Left forelimb (tissue), 1 donor: ENCODE results near the gene THADA.

Source experiments
- DNase-seq: peaks from one replicate; pipeline ENCODE4 v3.0.0-alpha.2; 2018; ENCODE audit warnings: low spot score

The THADA gene

GRCh38 chr2:43509886-43510285 is 86.0 kb downstream of the THADA start:
- DNase-seq = no peak

GRCh38 chr2:43508209-43508608 is 87.6 kb downstream of the THADA start:
- DNase-seq = no peak

GRCh38 chr2:43507137-43507536 is 88.7 kb downstream of the THADA start:
- no peak for DNase-seq

GRCh38 chr2:43495727-43496126 is 100.1 kb downstream of the THADA start:
- DNase-seq = no peak

GRCh38 chr2:43493954-43494353 is 101.9 kb downstream of the THADA start:
- no peak for DNase-seq

- no peak for DNase-seq
Measured at GRCh38 chr2:43491065-43491639, 104.7 kb downstream of the THADA start.

GRCh38 chr2:43490252-43490786 is 105.5 kb downstream of the THADA start:
- DNase-seq = no peak

GRCh38 chr2:43488737-43489136 is 107.1 kb downstream of the THADA start:
- DNase-seq = no peak

- DNase-seq = no peak
Measured at GRCh38 chr2:43486603-43487002, 109.2 kb downstream of the THADA start.

GRCh38 chr2:43484323-43484930 is 111.4 kb downstream of the THADA start:
- DNase-seq = no peak

- no peak for DNase-seq
Measured at GRCh38 chr2:43482961-43483360, 112.9 kb downstream of the THADA start.

GRCh38 chr2:43481927-43482542 is 113.8 kb downstream of the THADA start:
- DNase-seq = no peak

GRCh38 chr2:43480874-43481273 is 115.0 kb downstream of the THADA start:
- DNase-seq = no peak

GRCh38 chr2:43478412-43479086 is 117.3 kb downstream of the THADA start:
- no peak for DNase-seq

GRCh38 chr2:43475922-43476321 is 119.9 kb downstream of the THADA start:
- no peak for DNase-seq

GRCh38 chr2:43475137-43475846 is 120.5 kb downstream of the THADA start:
- DNase-seq = no peak

- no peak for DNase-seq
Measured at GRCh38 chr2:43474273-43474672, 121.6 kb downstream of the THADA start.

- DNase-seq = no peak
Measured at GRCh38 chr2:43473767-43474166, 122.1 kb downstream of the THADA start.

GRCh38 chr2:43472527-43473194 is 123.2 kb downstream of the THADA start:
- DNase-seq = no peak

- DNase-seq = no peak
Measured at GRCh38 chr2:43469713-43470112, 126.1 kb downstream of the THADA start.

GRCh38 chr2:43469094-43469493 is 126.7 kb downstream of the THADA start:
- DNase-seq = no peak

- DNase-seq = no peak
Measured at GRCh38 chr2:43467891-43468290, 127.9 kb downstream of the THADA start.
